Testis (tissue), 2 donors: ENCODE results near the gene IL36G.

Experiments used
- CTCF ChIP-seq, 3 experiments: fragments of 450-650 bp in 2 of 3; fragments of 200-600 bp in 1 of 3; sonication (generic) in 1 of 3; IDR thresholded peaks; one replicate each; pipeline ENCODE4 v1.5.1; 2016 to 2019; ENCODE audit warnings: antibody characterized with exemption in 3 of 3, mild to moderate bottlenecking in 2 of 3, moderate library complexity in 1 of 3
- POLR2A ChIP-seq: fragments of 450-650 bp; IDR thresholded peaks from one replicate; pipeline ENCODE4 v1.6.1; 2017; ENCODE audit warnings: antibody characterized with exemption, mild to moderate bottlenecking, moderate library complexity

- TF ChIP-seq CTCF (IDR thresholded peaks at IDR 0.05) (no peak), POLR2A (no peak)
Observed at GRCh38 chr2:113002677-113003076, 24.9 kb downstream of the IL36G start.
